Fibroblast of lung (primary cell): ENCODE measurements around the gene FAM24B. TPM values are rescaled to one million over a fixed set of nuclear protein-coding genes. Genes with fewer than 3 reads are reported as not detected.

Experiments used
- DNase-seq, 2 donors: peaks; one replicate each; pipeline versions ENCODE4 v3.0.0 to v3.0.0-alpha.2; 2010; ENCODE audit warnings: low read depth in 2 of 2
- H2AFZ ChIP-seq: 2 replicates; pipeline ENCODE4 v1.5.1; 2012; ENCODE audit warnings: low read length, control low read depth, inconsistent platforms
- H3K27ac ChIP-seq: 2 replicates; pipeline ENCODE4 v1.5.1; 2011; ENCODE audit warnings: low read length, control low read depth; ENCODE audit not compliant: insufficient read depth
- H3K27me3 ChIP-seq: 2 replicates; pipeline ENCODE4 v1.5.1; 2011; ENCODE audit warnings: mild to moderate bottlenecking, low read length; ENCODE audit not compliant: control insufficient read depth, insufficient read depth
- H3K36me3 ChIP-seq: 2 replicates; pipeline ENCODE4 v1.5.1; 2011; ENCODE audit warnings: low read length; ENCODE audit not compliant: control insufficient read depth, insufficient read depth
- H3K4me1 ChIP-seq: 2 replicates; pipeline ENCODE4 v1.5.1; 2011; ENCODE audit warnings: low read length; ENCODE audit not compliant: control insufficient read depth, insufficient read depth; ENCODE audit errors: extremely low read depth
- H3K4me2 ChIP-seq: 2 replicates; pipeline ENCODE4 v1.5.1; 2011; ENCODE audit warnings: low read length, control low read depth; ENCODE audit not compliant: insufficient read depth; ENCODE audit errors: extremely low read depth
- H3K4me3 ChIP-seq, 4 experiments: fragments of 200-600 bp in 1 of 4; sonication (generic) in 1 of 4; replicated peaks in 1 of 4; 2 replicates each; pipeline ENCODE4 v1.5.1; 2011 to 2016; ENCODE audit warnings: low read length in 4 of 4, low read depth in 3 of 4, mild to moderate bottlenecking in 3 of 4, control low read depth in 2 of 4, inconsistent platforms in 1 of 4, mixed read lengths in 1 of 4; ENCODE audit not compliant: insufficient read depth in 1 of 4; ENCODE audit errors: control extremely low read depth in 1 of 4
- H3K79me2 ChIP-seq: 2 replicates; pipeline ENCODE4 v1.5.1; 2012; ENCODE audit warnings: mild to moderate bottlenecking, low read length, inconsistent platforms; ENCODE audit not compliant: control insufficient read depth, insufficient read depth
- H3K9ac ChIP-seq: 2 replicates; pipeline ENCODE4 v1.5.1; 2011; ENCODE audit warnings: mild to moderate bottlenecking, low read length, control low read depth; ENCODE audit not compliant: insufficient read depth
- H3K9me3 ChIP-seq: 2 replicates; pipeline ENCODE4 v1.5.1; 2012; ENCODE audit warnings: low read depth, low read length; ENCODE audit not compliant: control insufficient read depth, insufficient read depth
- H4K20me1 ChIP-seq: 2 replicates; pipeline ENCODE4 v1.5.1; 2011; ENCODE audit warnings: low read length; ENCODE audit not compliant: control insufficient read depth, insufficient read depth; ENCODE audit errors: extremely low read depth
- EZH2 ChIP-seq: IDR thresholded peaks from 2 replicates; pipeline ENCODE4 v1.5.1; 2012; ENCODE audit warnings: low read length, control low read depth, mild to moderate bottlenecking; ENCODE audit errors: missing control alignments
- polyA plus RNA-seq, 2 donors: library from polyadenylated mRNA; depleted of rRNA in 1 of 2; stranded (reverse) in 1 of 2; unstranded in 1 of 2; fragments of >200 nt; gene quantifications; 2 replicates each; pipeline ENCODE4 v1.2.1, GENCODE V29; 2011 to 2012; ENCODE audit warnings: missing spikeins in 1 of 2
- total RNA-seq: library from RNA; depleted of rRNA; stranded (reverse); fragments of >200 nt; gene quantifications from 2 replicates; pipeline ENCODE4 v1.2.1, GENCODE V29; 2014
- TF ChIP-seq, protein P1 (sequence below), 2 donors: IDR thresholded peaks in 1 of 2; conservative IDR thresholded peaks in 1 of 2; 1 replicate in 1 of 2; 2 replicates in 1 of 2; pipeline ENCODE4 v1.5.1; 2011 to 2012; ENCODE audit warnings: low read length in 2 of 2, control low read depth in 1 of 2, inconsistent platforms in 1 of 2, low read depth in 1 of 2, mild to moderate bottlenecking in 1 of 2

The FAM24B gene
- total and polyA plus RNA-seq, 2 donors (not counting 1 experiment from before 2014, with no cell fraction given), result 3.9 to 6.8 TPM

DNA sequence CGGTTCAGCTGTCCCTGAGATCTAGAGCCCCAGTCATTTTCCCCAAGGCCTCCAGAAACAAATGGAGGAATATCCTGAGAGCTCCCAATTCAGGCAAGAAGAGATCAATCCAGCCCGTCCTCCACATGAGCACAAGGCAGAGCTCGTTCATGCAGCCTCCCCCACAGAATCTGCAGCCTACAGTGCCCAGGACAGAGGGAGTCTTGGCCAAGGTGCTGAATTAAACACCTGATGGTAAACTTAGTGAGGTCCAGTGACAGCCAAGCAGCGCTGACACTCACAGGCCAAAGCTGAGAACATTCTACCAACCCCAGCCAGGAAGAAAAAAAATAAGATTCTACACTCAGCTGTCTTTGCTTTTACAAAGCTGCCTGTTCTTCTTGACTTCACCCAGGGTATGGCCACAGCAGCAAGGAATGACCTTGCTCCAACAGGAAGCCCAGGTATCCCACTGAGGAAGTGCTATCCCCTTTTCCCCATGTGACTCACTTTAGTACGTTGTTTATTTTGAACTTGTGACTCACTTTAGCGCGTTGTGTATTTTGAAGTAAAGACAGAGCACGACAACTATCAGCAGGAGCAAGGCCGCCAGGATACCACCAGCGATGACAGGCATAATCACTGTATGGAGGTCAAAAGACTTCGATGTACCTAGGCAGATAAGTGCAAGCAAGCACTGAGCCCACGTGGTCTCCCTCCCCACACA lies 29.3 kb downstream of the FAM24B start:
- Histone ChIP-seq H3K36me3 (no peaks in the 10 kb centered on the region), H2AFZ (no peak overlapping the region), H3K27ac (no peak overlapping the region), H3K9ac (no peak overlapping the region), H3K4me3 (no peak overlapping the region), H3K27me3 (no peaks in the 10 kb centered on the region), H3K4me1 (peaks cover 30% of the 10 kb centered on the region), H3K4me2 (no peak overlapping the region), H4K20me1 (no peaks in the 10 kb centered on the region), H3K79me2 (peaks cover 5% of the 10 kb centered on the region), H3K9me3 (no peaks in the 10 kb centered on the region)
- no peak for TF ChIP-seq EZH2
- TF ChIP-seq, protein P1, sequence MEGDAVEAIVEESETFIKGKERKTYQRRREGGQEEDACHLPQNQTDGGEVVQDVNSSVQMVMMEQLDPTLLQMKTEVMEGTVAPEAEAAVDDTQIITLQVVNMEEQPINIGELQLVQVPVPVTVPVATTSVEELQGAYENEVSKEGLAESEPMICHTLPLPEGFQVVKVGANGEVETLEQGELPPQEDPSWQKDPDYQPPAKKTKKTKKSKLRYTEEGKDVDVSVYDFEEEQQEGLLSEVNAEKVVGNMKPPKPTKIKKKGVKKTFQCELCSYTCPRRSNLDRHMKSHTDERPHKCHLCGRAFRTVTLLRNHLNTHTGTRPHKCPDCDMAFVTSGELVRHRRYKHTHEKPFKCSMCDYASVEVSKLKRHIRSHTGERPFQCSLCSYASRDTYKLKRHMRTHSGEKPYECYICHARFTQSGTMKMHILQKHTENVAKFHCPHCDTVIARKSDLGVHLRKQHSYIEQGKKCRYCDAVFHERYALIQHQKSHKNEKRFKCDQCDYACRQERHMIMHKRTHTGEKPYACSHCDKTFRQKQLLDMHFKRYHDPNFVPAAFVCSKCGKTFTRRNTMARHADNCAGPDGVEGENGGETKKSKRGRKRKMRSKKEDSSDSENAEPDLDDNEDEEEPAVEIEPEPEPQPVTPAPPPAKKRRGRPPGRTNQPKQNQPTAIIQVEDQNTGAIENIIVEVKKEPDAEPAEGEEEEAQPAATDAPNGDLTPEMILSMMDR (conservative IDR thresholded peaks at IDR 0.05 in 1 of 2, IDR thresholded peaks at IDR 0.05 in 1 of 2; ENCODE audit: low read depth in 1 of 2, low read length in 2 of 2), result no peak
- peak in 1 of 2 donors; percentile 29 for DNase-seq

DNA sequence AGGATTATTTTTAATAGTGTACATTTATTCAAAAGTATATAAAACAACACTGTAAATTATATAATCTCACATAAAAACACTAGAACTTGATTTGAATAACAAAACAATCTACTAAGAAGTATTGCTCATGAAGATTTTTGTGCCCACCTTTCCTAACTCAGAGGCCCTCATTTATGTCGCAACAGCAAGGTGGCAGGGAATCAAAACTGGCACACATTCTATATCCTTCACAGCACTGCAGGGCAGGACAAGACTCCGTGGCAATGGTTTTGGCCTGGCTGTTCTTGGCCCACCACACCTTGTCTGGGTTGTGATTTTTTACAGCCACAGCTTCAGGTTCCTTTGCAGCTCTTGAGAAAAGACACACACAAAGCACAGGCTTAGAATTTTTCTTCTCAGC lies 30.3 kb downstream of the FAM24B start:
- H3K9ac ChIP-seq, result no peak overlapping the region
- no peaks in the 10 kb centered on the region for H3K27me3 ChIP-seq
- no peaks in the 10 kb centered on the region for H3K9me3 ChIP-seq
- no peak overlapping the region for H3K27ac ChIP-seq
- H4K20me1 ChIP-seq, result no peaks in the 10 kb centered on the region
- no peaks in the 10 kb centered on the region for H3K36me3 ChIP-seq
- H3K4me2 ChIP-seq, result no peak overlapping the region
- H2AFZ ChIP-seq, result no peak overlapping the region
- H3K4me3 ChIP-seq, result no peak overlapping the region
- no peak for DNase-seq
- H3K4me1 ChIP-seq, result peaks cover 20% of the 10 kb centered on the region
- TF ChIP-seq EZH2, result no peak
- TF ChIP-seq, protein P1 (conservative IDR thresholded peaks at IDR 0.05 in 1 of 2, IDR thresholded peaks at IDR 0.05 in 1 of 2; ENCODE audit: low read depth in 1 of 2, low read length in 2 of 2), result no peak
- H3K79me2 ChIP-seq, result peaks cover 5% of the 10 kb centered on the region

DNA sequence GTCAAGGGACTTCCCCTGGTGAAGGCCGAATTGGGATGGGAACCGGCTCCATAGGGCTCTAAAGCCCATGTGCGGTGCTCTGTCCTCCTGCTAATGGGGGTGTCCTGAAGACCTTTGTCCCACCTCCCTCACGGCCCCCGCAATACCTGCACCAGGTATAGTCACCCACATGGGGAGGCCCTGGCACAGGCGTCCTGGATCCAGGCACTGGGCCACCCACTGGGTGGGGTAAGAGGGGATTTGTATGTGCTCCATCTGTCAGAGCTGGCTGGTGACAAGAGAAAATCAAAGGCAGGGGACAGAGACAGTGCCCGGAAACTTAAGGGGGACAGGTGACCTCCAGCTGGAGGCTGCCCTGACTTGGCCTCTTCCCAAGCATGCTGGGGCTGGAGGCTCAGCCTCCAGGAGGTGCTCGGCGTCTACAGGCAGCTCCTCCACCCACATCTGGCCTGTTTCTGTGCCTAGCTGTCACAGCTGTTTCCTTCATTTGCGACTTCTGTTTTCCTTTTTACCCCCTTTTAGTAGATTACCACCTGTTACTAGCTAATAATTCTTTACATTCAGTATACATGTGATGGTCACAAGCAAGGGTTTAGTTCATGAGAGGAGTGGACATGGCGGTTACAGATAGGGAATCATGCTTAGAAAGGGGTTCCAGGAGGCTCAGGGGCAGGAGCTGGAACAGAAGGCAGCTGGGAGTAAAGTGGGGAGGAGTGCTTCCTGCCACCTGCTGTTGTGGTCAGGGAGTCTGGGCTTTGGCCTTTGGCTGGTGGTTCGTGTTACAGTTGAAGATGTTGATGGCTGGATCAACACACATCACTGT lies 31.4 kb downstream of the FAM24B start:
- Histone ChIP-seq H3K27ac (no peak overlapping the region), H3K4me3 (no peak overlapping the region), H4K20me1 (no peaks in the 10 kb centered on the region), H2AFZ (no peak overlapping the region), H3K9ac (no peak overlapping the region), H3K27me3 (no peaks in the 10 kb centered on the region), H3K36me3 (no peaks in the 10 kb centered on the region), H3K4me2 (no peak overlapping the region), H3K4me1 (peaks cover 12% of the 10 kb centered on the region), H3K79me2 (peaks cover 3% of the 10 kb centered on the region), H3K9me3 (no peaks in the 10 kb centered on the region)
- no peak for TF ChIP-seq EZH2
- TF ChIP-seq, protein P1 (conservative IDR thresholded peaks at IDR 0.05 in 1 of 2, IDR thresholded peaks at IDR 0.05 in 1 of 2; ENCODE audit: low read depth in 1 of 2, low read length in 2 of 2), result no peak
- DNase-seq, result peak; percentile 11 to 30
